Gastroesophageal sphincter (tissue), 4 donors: ENCODE results near the gene RAD51B. TPM values are rescaled to one million over a fixed set of nuclear protein-coding genes. Genes with fewer than 3 reads are reported as not detected.

Experiments
- ATAC-seq: fragments of 150-250 bp; one replicate; pipeline ENCODE4 v1.9.1; 2016; ENCODE audit warnings: mild to moderate bottlenecking, moderate library complexity
- H3K27ac ChIP-seq, 4 donors: fragments of 200-600 bp; sonication (generic) in 3 of 4; 1 replicate in 3 of 4; 2 replicates in 1 of 4; pipeline ENCODE4 v1.5.1; 2016 to 2019
- H3K27me3 ChIP-seq: fragments of 200-600 bp; sonication (generic); one replicate; pipeline ENCODE4 v1.5.1; 2019
- H3K36me3 ChIP-seq, 2 donors: fragments of 200-600 bp; sonication (generic); one replicate each; pipeline ENCODE4 v1.5.1; 2019; ENCODE audit warnings: control low read depth in 1 of 2
- H3K4me1 ChIP-seq, 3 donors: fragments of 200-600 bp; sonication (generic); 1 replicate in 2 of 3; 2 replicates in 1 of 3; pipeline ENCODE4 v1.5.1; 2016 to 2019; ENCODE audit warnings: control low read depth in 2 of 3
- H3K4me3 ChIP-seq, 2 donors: fragments of 200-600 bp; sonication (generic); one replicate each; pipeline ENCODE4 v1.5.1; 2019; ENCODE audit warnings: mild to moderate bottlenecking in 1 of 2, moderate library complexity in 1 of 2
- H3K9me3 ChIP-seq, 3 donors: fragments of 200-600 bp; sonication (generic); one replicate each; pipeline ENCODE4 v1.5.1; 2017 to 2019; ENCODE audit warnings: control low read depth in 2 of 3
- CTCF ChIP-seq, 4 experiments: fragments of 200-600 bp in 2 of 4; fragments of 450-650 bp in 2 of 4; sonication (generic) in 1 of 4; IDR thresholded peaks; one replicate each; pipeline ENCODE4 v1.5.1; 2017 to 2019; ENCODE audit warnings: antibody characterized with exemption in 4 of 4, mild to moderate bottlenecking in 2 of 4, moderate library complexity in 2 of 4
- EP300 ChIP-seq: sonication (generic); formaldehyde crosslinking; IDR thresholded peaks from one replicate; pipeline ENCODE4 v1.6.1; 2017; ENCODE audit warnings: antibody characterized with exemption, mild to moderate bottlenecking
- POLR2A ChIP-seq, 2 donors: fragments of 450-650 bp; IDR thresholded peaks; one replicate each; pipeline ENCODE4 v1.6.1; 2017; ENCODE audit warnings: antibody characterized with exemption in 2 of 2, mild to moderate bottlenecking in 2 of 2, moderate library complexity in 1 of 2
- POLR2AphosphoS5 ChIP-seq: sonication (generic); formaldehyde crosslinking; IDR thresholded peaks from one replicate; pipeline ENCODE4 v1.6.1; 2017; ENCODE audit warnings: antibody characterized with exemption
- WGBS, 2 donors: methylation state at CpG; one replicate each; pipeline ENCODE4 v1.1.5; 2018; ENCODE audit warnings: low coverage in 1 of 2; 5-methylcytosine and 5-hydroxymethylcytosine counted together
- total RNA-seq, 4 donors: library from RNA; depleted of rRNA; stranded (reverse); fragments of >200 nt; gene quantifications; one replicate each; pipeline ENCODE4 v1.1.0, GENCODE V29; 2016

The RAD51B gene
- total RNA-seq, 4 donors from 2014 or later: 5.1 to 7.0 (median 6.0) TPM

- H3K4me3 ChIP-seq: no peak overlapping the region
- peaks cover 0 to 22% (median 2%) of the 10 kb centered on the region in 3 donors for H3K4me1 ChIP-seq
- TF ChIP-seq POLR2A (IDR thresholded peaks at IDR 0.05) (no peak), EP300 (no peak), CTCF (IDR thresholded peaks at IDR 0.05) (no peak), POLR2AphosphoS5 (no peak)
- ATAC-seq: no peak
- H3K27ac ChIP-seq: no peak overlapping the region
- H3K9me3 ChIP-seq: no peaks in the 10 kb centered on the region
- H3K36me3 ChIP-seq: no peaks in the 10 kb centered on the region
- WGBS, 2 donors: 90 to 95% methylated on average over 2 to 3 of the region's 3 CpGs
- H3K27me3 ChIP-seq: no peaks in the 10 kb centered on the region
Measured at GRCh38 chr14:68724914-68725313, 905.3 kb downstream of the RAD51B start.

DNA sequence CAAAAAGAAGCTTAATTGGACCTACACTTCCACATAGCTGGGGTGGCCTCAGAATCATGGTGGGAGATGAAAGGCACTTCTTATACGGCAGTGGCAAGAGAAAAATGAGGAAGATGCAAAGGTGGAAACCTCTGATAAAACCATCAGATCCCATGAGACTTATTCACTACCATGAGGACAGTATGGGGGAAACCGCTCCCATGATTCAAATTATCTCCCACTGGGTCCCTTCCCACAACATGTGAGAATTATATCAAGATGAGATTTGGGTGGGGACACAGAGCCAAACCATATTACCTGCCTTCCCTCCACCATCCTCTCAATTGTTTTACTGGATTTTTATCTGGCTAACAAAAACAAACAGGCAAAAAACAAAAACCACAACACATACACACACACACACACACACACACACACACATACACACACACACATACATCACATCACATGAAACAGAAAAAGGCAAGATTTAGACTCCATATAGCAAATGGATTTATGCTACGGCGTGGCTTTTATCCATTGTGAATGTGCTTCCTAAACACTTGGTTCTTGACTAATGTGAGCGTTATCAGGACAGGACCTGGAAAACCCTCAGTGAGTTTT, 906.6 kb downstream of the RAD51B start:
- Histone ChIP-seq H3K27ac (no peak overlapping the region), H3K4me1 (peaks cover 0 to 35% (median 2%) of the 10 kb centered on the region in 3 donors), H3K36me3 (no peaks in the 10 kb centered on the region), H3K4me3 (no peak overlapping the region), H3K9me3 (no peaks in the 10 kb centered on the region), H3K27me3 (no peaks in the 10 kb centered on the region)
- 92 to 97% methylated on average over 4 to 5 of the region's 5 CpGs for WGBS, 2 donors
- TF ChIP-seq CTCF (IDR thresholded peaks at IDR 0.05): no peak
- TF ChIP-seq EP300: no peak
- no peak for TF ChIP-seq POLR2AphosphoS5
- no peak for TF ChIP-seq POLR2A (IDR thresholded peaks at IDR 0.05)
- ATAC-seq: no peak

DNA sequence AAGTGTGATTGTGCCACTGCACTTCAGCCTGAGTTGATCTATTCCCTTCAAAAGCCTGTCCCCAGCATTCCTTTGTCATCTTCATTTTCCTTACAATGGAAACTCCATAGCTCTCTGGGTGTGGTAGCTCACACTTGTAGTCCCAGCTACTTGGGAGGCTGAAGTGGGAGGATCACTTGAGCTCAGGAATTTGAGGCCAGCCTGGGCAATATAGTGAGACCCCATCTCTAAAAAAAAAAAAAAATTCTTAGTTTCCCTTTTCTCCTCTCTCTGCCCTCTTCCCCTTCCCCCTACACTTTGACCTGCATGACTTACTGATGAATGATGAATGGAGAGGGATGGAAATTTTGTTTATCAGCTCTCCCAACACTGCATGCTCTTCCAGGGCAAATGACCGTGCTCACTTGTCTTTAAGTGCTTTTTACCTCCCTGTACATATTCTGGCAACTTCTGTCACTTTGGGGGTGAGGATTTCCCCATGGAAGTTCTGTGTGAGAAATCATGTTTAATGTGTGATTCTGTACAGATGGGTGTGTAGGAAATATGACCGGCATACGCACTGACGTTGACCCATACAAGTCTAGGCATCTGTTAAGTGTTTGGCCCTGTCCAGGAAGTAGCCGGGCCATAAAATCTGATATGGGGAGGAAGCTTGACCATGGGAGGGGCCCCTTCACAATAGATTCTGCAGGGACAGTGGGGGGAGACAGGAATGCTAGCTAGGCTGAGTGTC, 907.9 kb downstream of the RAD51B start:
- peaks cover 0 to 39% (median 2%) of the 10 kb centered on the region in 3 donors for H3K4me1 ChIP-seq
- H3K9me3 ChIP-seq: no peaks in the 10 kb centered on the region
- ATAC-seq: peak; percentile 32
- WGBS, 2 donors: 67 to 70% methylated on average over 4 to 5 of the region's 5 CpGs
- no peaks in the 10 kb centered on the region for H3K36me3 ChIP-seq
- no peaks in the 10 kb centered on the region for H3K27me3 ChIP-seq
- no peak overlapping the region for H3K4me3 ChIP-seq
- H3K27ac ChIP-seq: no peak overlapping the region
- TF ChIP-seq EP300 (no peak), POLR2AphosphoS5 (no peak), POLR2A (IDR thresholded peaks at IDR 0.05) (no peak), CTCF (IDR thresholded peaks at IDR 0.05) (no peak)

GRCh38 chr14:68728342-68729106, 908.9 kb downstream of the RAD51B start:
- TF ChIP-seq POLR2AphosphoS5 (no peak), EP300 (no peak), CTCF (IDR thresholded peaks at IDR 0.05) (no peak), POLR2A (IDR thresholded peaks at IDR 0.05) (no peak)
- H3K9me3 ChIP-seq: no peaks in the 10 kb centered on the region
- no peak overlapping the region for H3K4me3 ChIP-seq
- no peak for ATAC-seq
- H3K36me3 ChIP-seq: no peaks in the 10 kb centered on the region
- peaks cover 0 to 42% (median 2%) of the 10 kb centered on the region in 3 donors for H3K4me1 ChIP-seq
- no peak overlapping the region for H3K27ac ChIP-seq
- no peaks in the 10 kb centered on the region for H3K27me3 ChIP-seq
- 87 to 90% methylated on average over 9 to 10 of the region's 10 CpGs for WGBS, 2 donors
